Muscle layer of duodenum (tissue), 2 donors: ENCODE results near the gene COPZ1.
A peak's percentile ranks its signal among the peaks of the same experiment; 100 is the strongest.
"Not testable (repeated sequence)": the region's sequence is repeated elsewhere in the genome, so short reads cannot be mapped to it uniquely, and the experiment has no call there.

Source experiments
- H3K27ac ChIP-seq: one replicate; pipeline ENCODE4 v1.7.0; 2013; ENCODE audit warnings: mild to moderate bottlenecking, low read length
- H3K27me3 ChIP-seq: one replicate; pipeline ENCODE4 v1.7.0; 2013; ENCODE audit warnings: low read depth, mild to moderate bottlenecking, control low read depth, low read length
- H3K36me3 ChIP-seq, 2 donors: one replicate each; pipeline ENCODE4 v1.7.0; 2013; ENCODE audit warnings: low read length in 2 of 2, control low read depth in 1 of 2, mild to moderate bottlenecking in 1 of 2; ENCODE audit not compliant: insufficient read depth in 2 of 2, control insufficient read depth in 1 of 2
- H3K4me1 ChIP-seq, 2 donors: one replicate each; pipeline ENCODE4 v1.7.0; 2013; ENCODE audit warnings: low read length in 2 of 2, mild to moderate bottlenecking in 2 of 2, control low read depth in 1 of 2, moderate library complexity in 1 of 2; ENCODE audit not compliant: insufficient read depth in 2 of 2, control insufficient read depth in 1 of 2
- H3K4me3 ChIP-seq, 2 donors: one replicate each; pipeline ENCODE4 v1.7.0; 2013; ENCODE audit warnings: low read length in 2 of 2, low read depth in 1 of 2, mild to moderate bottlenecking in 1 of 2
- H3K9me3 ChIP-seq, 2 donors: one replicate each; pipeline ENCODE4 v1.7.0; 2013; ENCODE audit warnings: low read length in 2 of 2, control low read depth in 1 of 2, mild to moderate bottlenecking in 1 of 2; ENCODE audit not compliant: control insufficient read depth in 1 of 2
- donor health status: healthy.

COPZ1 gene

DNA sequence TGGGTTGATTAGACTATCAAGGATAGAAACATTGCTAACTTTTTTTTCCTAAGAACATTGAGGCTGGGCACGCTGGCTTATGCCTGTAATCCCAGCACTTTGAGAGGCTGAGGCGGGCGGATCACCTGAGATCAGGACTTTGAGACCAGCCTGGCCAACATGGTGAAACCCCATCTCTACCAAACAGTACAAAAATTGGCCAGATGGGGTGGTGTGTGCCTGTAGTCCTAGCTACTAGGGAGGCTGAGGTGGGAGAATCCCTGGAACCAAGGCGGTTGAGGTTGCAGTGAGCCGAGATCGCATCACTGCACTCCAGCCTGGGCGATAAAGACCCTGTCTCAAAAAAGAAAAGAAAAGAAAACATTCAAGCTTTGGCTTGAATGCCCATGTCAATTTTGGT lies 12.6 kb upstream of the COPZ1 start:
- not testable (repeated sequence) for H3K4me3 ChIP-seq, H3K27ac ChIP-seq, H3K9me3 ChIP-seq

GRCh38 chr12:54321363-54321762 lies 3.6 kb upstream of the COPZ1 start:
- Histone ChIP-seq H3K27ac (no peak overlapping the region), H3K9me3 (no peaks in the 10 kb centered on the region), H3K27me3 (no peaks in the 10 kb centered on the region), H3K4me1 (peaks cover 2 to 12% of the 10 kb centered on the region in 2 donors), H3K4me3 (no peak overlapping the region), H3K36me3 (no peaks in the 10 kb centered on the region)

More for the DNA sequence above, 12.6 kb upstream of the COPZ1 start:
- not testable (repeated sequence) for H3K27me3 ChIP-seq, H3K4me1 ChIP-seq, H3K36me3 ChIP-seq

- Histone ChIP-seq H3K4me1 (peaks cover 13 to 42% of the 10 kb centered on the region in 2 donors), H3K27ac (peak overlapping the region; percentile 97), H3K4me3 (peak overlapping the region; percentile 89 to 94)
- H3K9me3 ChIP-seq, H3K27me3 ChIP-seq, H3K36me3 ChIP-seq: not testable (repeated sequence)
Measured at GRCh38 chr12:54325442-54326109, 645 bp downstream of the COPZ1 start.

DNA sequence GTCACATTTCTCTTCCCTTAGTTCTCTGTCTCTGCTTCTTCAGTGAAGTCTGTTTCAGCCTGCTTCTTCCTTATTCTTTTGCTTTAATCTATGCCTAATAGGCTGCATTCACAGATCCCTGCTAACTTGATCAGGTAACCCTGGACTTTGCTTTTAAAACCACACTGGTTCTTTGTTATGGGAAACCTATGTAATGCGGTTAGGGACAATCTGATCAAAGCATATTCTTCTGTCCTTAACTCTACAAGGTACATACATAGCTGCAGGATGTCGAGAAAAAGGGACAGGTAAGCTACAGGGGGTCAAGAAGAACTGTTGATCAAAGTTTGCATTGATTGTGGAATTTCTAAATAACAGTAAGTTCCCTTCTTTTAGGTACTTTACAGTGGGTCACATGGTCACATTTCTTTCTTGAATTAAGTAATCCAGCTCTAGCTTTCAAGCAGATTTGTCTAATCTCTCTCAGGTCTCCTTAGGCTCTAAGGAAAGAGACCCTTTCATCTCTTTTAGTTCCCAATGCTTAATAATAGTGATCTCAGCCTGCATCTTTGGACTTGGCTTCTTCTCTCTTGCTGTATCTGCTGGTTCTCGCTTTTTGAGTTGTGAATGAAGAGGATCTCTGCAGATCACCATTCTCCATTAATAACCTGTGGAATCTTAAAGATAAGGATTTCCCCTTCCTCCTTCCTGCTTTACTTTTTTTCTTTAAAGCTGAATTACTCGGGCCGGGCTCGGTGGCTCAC lies 3.8 kb downstream of the COPZ1 start:
- H3K9me3 ChIP-seq, result no peaks in the 10 kb centered on the region
- H3K4me3 ChIP-seq, result no peak overlapping the region
- H3K27me3 ChIP-seq, result no peaks in the 10 kb centered on the region
- peaks cover 6 to 8% of the 10 kb centered on the region in 2 donors for H3K36me3 ChIP-seq
- H3K27ac ChIP-seq, result no peak overlapping the region
- H3K4me1 ChIP-seq, result peaks cover 18 to 58% of the 10 kb centered on the region in 2 donors

DNA sequence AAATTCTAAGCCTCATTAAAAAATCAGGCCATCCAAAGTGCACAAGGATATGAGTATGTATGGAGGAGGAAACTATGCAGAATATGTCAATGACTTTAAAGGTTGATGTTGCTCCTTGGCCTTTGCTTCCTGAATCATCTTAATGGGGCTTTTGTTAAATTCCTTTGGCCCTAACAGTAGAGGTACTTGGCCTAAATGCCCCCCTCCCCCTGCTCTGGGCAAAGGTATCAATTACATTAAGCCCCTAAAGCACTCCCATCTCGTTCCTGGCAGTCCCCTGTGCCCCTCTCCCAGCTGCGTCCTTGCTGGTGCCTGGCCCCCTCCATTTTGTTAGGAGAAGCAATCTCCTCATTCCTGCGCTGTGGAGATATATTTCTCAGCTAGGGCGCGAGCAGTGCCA lies 4.8 kb downstream of the COPZ1 start:
- no peak overlapping the region for H3K27ac ChIP-seq
- no peaks in the 10 kb centered on the region for H3K27me3 ChIP-seq
- H3K4me3 ChIP-seq, result no peak overlapping the region
- peaks cover 18 to 54% of the 10 kb centered on the region in 2 donors for H3K4me1 ChIP-seq
- peaks cover 6 to 8% of the 10 kb centered on the region in 2 donors for H3K36me3 ChIP-seq
- no peaks in the 10 kb centered on the region for H3K9me3 ChIP-seq

- H3K36me3 ChIP-seq, result peaks cover 6 to 8% of the 10 kb centered on the region in 2 donors
- no peaks in the 10 kb centered on the region for H3K27me3 ChIP-seq
- peaks cover 18 to 54% of the 10 kb centered on the region in 2 donors for H3K4me1 ChIP-seq
- H3K27ac ChIP-seq, result no peak overlapping the region
- H3K9me3 ChIP-seq, result no peaks in the 10 kb centered on the region
- H3K4me3 ChIP-seq, result no peak overlapping the region
Measured at GRCh38 chr12:54330442-54330841, 5.5 kb downstream of the COPZ1 start.

DNA sequence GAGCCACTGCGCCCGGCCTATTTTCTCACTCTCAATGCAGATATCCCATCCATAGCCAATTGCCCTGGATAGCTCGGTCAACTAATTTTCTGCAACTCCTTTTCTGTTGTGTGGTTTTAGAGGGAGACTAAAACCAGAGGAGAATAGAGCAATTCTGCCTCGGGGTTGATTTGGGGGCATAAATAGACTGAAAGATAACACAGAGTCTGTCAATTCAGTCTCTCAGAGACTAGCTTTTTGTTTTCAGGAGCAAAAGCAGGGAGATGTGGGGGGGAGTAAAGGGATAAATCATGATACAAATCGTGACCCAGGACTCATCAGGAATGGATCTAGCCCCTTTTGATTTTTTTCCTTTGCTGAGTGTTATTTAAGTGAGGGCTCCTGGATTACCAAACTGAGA lies 6.5 kb downstream of the COPZ1 start:
- no peaks in the 10 kb centered on the region for H3K27me3 ChIP-seq
- H3K4me1 ChIP-seq, result peaks cover 15 to 46% of the 10 kb centered on the region in 2 donors
- peaks cover 6 to 8% of the 10 kb centered on the region in 2 donors for H3K36me3 ChIP-seq
- H3K9me3 ChIP-seq, result no peaks in the 10 kb centered on the region
- H3K27ac ChIP-seq, result no peak overlapping the region
- H3K4me3 ChIP-seq, result no peak overlapping the region

GRCh38 chr12:54333420-54334034 lies 8.6 kb downstream of the COPZ1 start:
- H3K27me3 ChIP-seq, result no peaks in the 10 kb centered on the region
- peaks cover 23 to 53% of the 10 kb centered on the region in 2 donors for H3K4me1 ChIP-seq
- no peaks in the 10 kb centered on the region for H3K9me3 ChIP-seq
- H3K27ac ChIP-seq, result no peak overlapping the region
- H3K36me3 ChIP-seq, result peaks cover 6 to 8% of the 10 kb centered on the region in 2 donors
- H3K4me3 ChIP-seq, result no peak overlapping the region

GRCh38 chr12:54337280-54337842 lies 12.4 kb downstream of the COPZ1 start:
- peaks cover 11 to 19% of the 10 kb centered on the region in 2 donors for H3K36me3 ChIP-seq
- H3K4me3 ChIP-seq, result no peak overlapping the region
- H3K4me1 ChIP-seq, result peaks cover 15 to 36% of the 10 kb centered on the region in 2 donors
- peak overlapping the region; percentile 56 for H3K27ac ChIP-seq
- no peaks in the 10 kb centered on the region for H3K27me3 ChIP-seq
- no peaks in the 10 kb centered on the region for H3K9me3 ChIP-seq

- Histone ChIP-seq H3K36me3 (peaks cover 14 to 24% of the 10 kb centered on the region in 2 donors), H3K4me1 (peaks cover 15 to 35% of the 10 kb centered on the region in 2 donors), H3K27ac (peak overlapping the region; percentile 56), H3K9me3 (no peaks in the 10 kb centered on the region), H3K27me3 (no peaks in the 10 kb centered on the region), H3K4me3 (no peak overlapping the region)
Measured at GRCh38 chr12:54337854-54338650, 13.1 kb downstream of the COPZ1 start.
